ENCODE data around the gene REV3L. TPM values are rescaled to one million over a fixed set of nuclear protein-coding genes. Genes with fewer than 3 reads are reported as not detected.

REV3L gene
- total and polyA plus RNA-seq, 2 of the 8 experiments (the other 6 are each of a cell fraction or from before 2014, with no cell fraction given) = 2.1 to 6.6 TPM

- TF ChIP-seq YY1 (IDR thresholded peaks at IDR 0.05; ENCODE audit: low read depth, low read length) (no peak), RBBP5 (IDR thresholded peaks at IDR 0.05; ENCODE audit: borderline replicate concordance, low read depth, low read length) (no peak), SP4 (IDR thresholded peaks at IDR 0.05; ENCODE audit: low read length) (no peak), NRF1 (IDR thresholded peaks at IDR 0.05; ENCODE audit: low read depth, low read length) (no peak), KDM1A (IDR thresholded peaks at IDR 0.05; ENCODE audit: borderline replicate concordance, low read length) (no peak)
These were observed 11.5 kb downstream of the REV3L start (continued) for GRCh38 chr6:111471533-111471932.

Measured in H1 (cell line).